Endothelial cell of umbilical vein (primary cell): ENCODE measurements around the gene VWC2. TPM values are rescaled to one million over a fixed set of nuclear protein-coding genes. Genes with fewer than 3 reads are reported as not detected.

Experiments
- BruUV-seq: library from RNA; stranded (reverse); fragments of 400-500 nt; replicated peaks from 2 replicates; lab custom pipeline; 2021; lab: Mats Ljungman, UMichigan
- CTCF ChIA-PET: fragments of 300-600, 350-600 bp; sonication (Branson Sonifier 250); formaldehyde crosslinking; loops from one replicate; lab custom pipeline; 2021; ENCODE audit warnings: antibody characterized with exemption, inconsistent platforms; lab: Charles Lee
- POLR2A ChIA-PET: fragments of 300-600, 350-600 bp; sonication (Branson Sonifier 250); formaldehyde crosslinking; loops from one replicate; lab custom pipeline; 2021; ENCODE audit warnings: antibody characterized with exemption, inconsistent platforms; lab: Charles Lee
- DNase-seq: peaks from one replicate; pipeline ENCODE4 v3.0.0-alpha.2; 2011; ENCODE audit warnings: low read depth, low spot score
- FAIRE-seq: peaks from 2 replicates; lab custom pipeline; 2011; peaks lifted over from hg19 to GRCh38; lab: Jason Lieb, UNC
- H2AFZ ChIP-seq: 2 replicates; pipeline ENCODE4 v1.6.0; 2012; ENCODE audit warnings: low read depth, low read length, control low read depth, inconsistent platforms
- H3K27ac ChIP-seq: 2 replicates; pipeline ENCODE4 v1.5.1; 2011; ENCODE audit warnings: low read depth, mild to moderate bottlenecking, control low read depth, low read length, moderate library complexity; ENCODE audit not compliant: insufficient read depth
- H3K27me3 ChIP-seq, 2 experiments: 2 replicates each; pipeline versions ENCODE4 v1.6.0 to v1.6.1; 2011; ENCODE audit warnings: low read length in 2 of 2, mixed read lengths in 1 of 2; ENCODE audit not compliant: control insufficient read depth in 2 of 2, insufficient read depth in 2 of 2
- H3K36me3 ChIP-seq, 2 experiments: 2 replicates in 1 of 2; 3 replicates in 1 of 2; pipeline ENCODE4 v1.5.1; 2011; ENCODE audit warnings: low read length in 2 of 2, mild to moderate bottlenecking in 1 of 2, moderate library complexity in 1 of 2; ENCODE audit not compliant: control insufficient read depth in 2 of 2, insufficient read depth in 2 of 2; ENCODE audit errors: extremely low read depth in 1 of 2
- H3K4me1 ChIP-seq: 3 replicates; pipeline ENCODE4 v1.5.1; 2011; ENCODE audit warnings: mild to moderate bottlenecking, low read length; ENCODE audit not compliant: control insufficient read depth, insufficient read depth; ENCODE audit errors: extremely low read depth
- H3K4me2 ChIP-seq: 2 replicates; pipeline ENCODE4 v1.6.1; 2011; ENCODE audit warnings: low read length, control low read depth, mixed read lengths; ENCODE audit not compliant: insufficient read depth
- H3K4me3 ChIP-seq, 3 experiments: fragments of 200-600 bp in 1 of 3; sonication (generic), shearing (Covaris generic) in 1 of 3; replicated peaks in 1 of 3; 2 replicates each; pipeline ENCODE4 v1.5.1; 2011 to 2016; ENCODE audit warnings: control low read depth in 3 of 3, low read length in 3 of 3, mild to moderate bottlenecking in 2 of 3, inconsistent platforms in 1 of 3, low read depth in 1 of 3, moderate library complexity in 1 of 3; ENCODE audit not compliant: insufficient read depth in 1 of 3
- H3K79me2 ChIP-seq: 2 replicates; pipeline ENCODE4 v1.6.0; 2012; ENCODE audit warnings: low read length, inconsistent platforms; ENCODE audit not compliant: control insufficient read depth, insufficient read depth
- H3K9ac ChIP-seq: replicated peaks from 2 replicates; pipeline ENCODE3; 2011; ENCODE audit warnings: low read length, control low read depth; ENCODE audit not compliant: insufficient read depth; ENCODE audit errors: extremely low read depth
- H3K9me1 ChIP-seq: replicated peaks from 3 replicates; pipeline ENCODE4 v1.6.0; 2011; ENCODE audit warnings: mild to moderate bottlenecking, low read length; ENCODE audit not compliant: control insufficient read depth, insufficient read depth; ENCODE audit errors: extremely low read depth
- H3K9me3 ChIP-seq: replicated peaks from 2 replicates; pipeline ENCODE4 v1.5.1; 2012; ENCODE audit warnings: low read length, inconsistent platforms; ENCODE audit not compliant: control insufficient read depth, insufficient read depth
- H4K20me1 ChIP-seq: replicated peaks from 2 replicates; pipeline ENCODE3; 2011; ENCODE audit warnings: mild to moderate bottlenecking, low read length; ENCODE audit not compliant: control insufficient read depth, insufficient read depth; ENCODE audit errors: extremely low read depth
- EZH2 ChIP-seq: IDR thresholded peaks from 2 replicates; pipeline ENCODE4 v1.6.1; 2012; ENCODE audit warnings: borderline replicate concordance, low read depth, mild to moderate bottlenecking, moderate library complexity, low read length, inconsistent platforms; ENCODE audit not compliant: severe bottlenecking
- FOS ChIP-seq: IDR thresholded peaks from 2 replicates; pipeline ENCODE4 v1.6.1; 2011; ENCODE audit warnings: mild to moderate bottlenecking, low read length, moderate library complexity, borderline replicate concordance; ENCODE audit not compliant: insufficient read depth
- GATA2 ChIP-seq: IDR thresholded peaks from 2 replicates; pipeline ENCODE4 v1.7.0; 2011; ENCODE audit warnings: low read depth, mild to moderate bottlenecking, moderate library complexity, mixed read lengths, low read length; ENCODE audit not compliant: insufficient read length, insufficient read depth
- JUN ChIP-seq: IDR thresholded peaks from 2 replicates; pipeline ENCODE4 v1.6.1; 2011; ENCODE audit warnings: borderline replicate concordance, low read depth; ENCODE audit not compliant: insufficient read length, insufficient read depth
- MYC ChIP-seq: IDR thresholded peaks from one replicate; pipeline ENCODE4 v1.6.1; 2011; ENCODE audit warnings: mild to moderate bottlenecking, low read depth, low read length
- POLR2A ChIP-seq: IDR thresholded peaks from 2 replicates; pipeline ENCODE4 v1.6.1; 2012; ENCODE audit warnings: low read depth, mild to moderate bottlenecking, control low read depth, low read length
- POLR2AphosphoS5 ChIP-seq: IDR thresholded peaks from 2 replicates; pipeline ENCODE4 v1.6.1; 2012; ENCODE audit warnings: low read depth, mild to moderate bottlenecking, control low read depth, low read length, moderate library complexity; ENCODE audit not compliant: insufficient read depth
- dilution Hi-C: fragments of 300-500 bp; cut with MboI; formaldehyde crosslinking; loops from one replicate; pipeline ENCODE4 v1.15.0; 2019; ENCODE audit warnings: low sequenced_read_pairs; ENCODE audit not compliant: extremely low pct_ligation_motif_present
- intact Hi-C: fragments of 100-400 bp; cut with micrococcal nuclease; formaldehyde crosslinking; loops from one replicate; pipeline ENCODE4 v1.10.0; 2022
- polyA plus RNA-seq, 4 experiments: library from polyadenylated mRNA; depleted of rRNA in 3 of 4; stranded (reverse) in 3 of 4; unstranded in 1 of 4; fragments of >200 nt; gene quantifications; 2 replicates each; pipeline versions ENCODE4 v1.2.1 to v1.2.3, GENCODE V29; 2011 to 2012; ENCODE audit warnings: missing spikeins in 1 of 4
- total RNA-seq: library from RNA; stranded (reverse); gene quantifications from 2 replicates; pipeline ENCODE4 v1.2.3, GENCODE V29; 2021
- TF ChIP-seq, protein P1 (sequence below): IDR thresholded peaks from 2 replicates; pipeline ENCODE4 v1.6.1; 2011; ENCODE audit not compliant: insufficient read depth, insufficient read length
- TF ChIP-seq, protein P2 (sequence below), 2 donors: IDR thresholded peaks; 1 replicate in 1 of 2; 2 replicates in 1 of 2; pipeline ENCODE4 v1.5.1; 2011; ENCODE audit warnings: low read length in 2 of 2, mild to moderate bottlenecking in 2 of 2, moderate library complexity in 2 of 2, control low read depth in 1 of 2, inconsistent platforms in 1 of 2, low read depth in 1 of 2; ENCODE audit not compliant: insufficient read depth in 1 of 2; ENCODE audit errors: extremely low read depth in 1 of 2

The VWC2 gene
- total and polyA plus RNA-seq, 2 donors (not counting 3 experiments of a cell fraction or from before 2014, with no cell fraction given): not detected

DNA sequence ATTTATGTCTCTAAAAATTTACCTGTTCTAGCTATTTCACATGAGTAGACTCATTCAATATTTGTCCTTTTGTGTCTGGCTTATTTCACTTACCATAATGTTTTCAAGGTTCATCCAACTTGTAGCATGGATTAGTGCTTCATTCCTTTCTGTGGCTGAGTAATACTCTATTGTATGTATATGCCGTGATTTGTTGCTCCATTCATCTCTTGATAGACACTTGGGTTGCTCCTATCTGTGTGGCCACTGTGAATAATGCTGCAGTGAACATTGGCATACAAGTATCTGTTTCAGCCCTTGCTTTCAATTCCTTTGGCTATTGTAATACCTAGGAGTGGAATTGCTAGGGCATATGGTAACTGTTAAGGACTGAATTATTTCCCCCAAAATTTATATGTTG, 86.9 kb downstream of the VWC2 start:
- H3K4me2 ChIP-seq: no peak overlapping the region
- no peaks in the 10 kb centered on the region for H3K9me1 ChIP-seq
- no peak overlapping the region for H3K9ac ChIP-seq
- no peak for TF ChIP-seq EZH2
- TF ChIP-seq, protein P1, sequence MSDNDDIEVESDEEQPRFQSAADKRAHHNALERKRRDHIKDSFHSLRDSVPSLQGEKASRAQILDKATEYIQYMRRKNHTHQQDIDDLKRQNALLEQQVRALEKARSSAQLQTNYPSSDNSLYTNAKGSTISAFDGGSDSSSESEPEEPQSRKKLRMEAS: no peak
- TF ChIP-seq, protein P2, sequence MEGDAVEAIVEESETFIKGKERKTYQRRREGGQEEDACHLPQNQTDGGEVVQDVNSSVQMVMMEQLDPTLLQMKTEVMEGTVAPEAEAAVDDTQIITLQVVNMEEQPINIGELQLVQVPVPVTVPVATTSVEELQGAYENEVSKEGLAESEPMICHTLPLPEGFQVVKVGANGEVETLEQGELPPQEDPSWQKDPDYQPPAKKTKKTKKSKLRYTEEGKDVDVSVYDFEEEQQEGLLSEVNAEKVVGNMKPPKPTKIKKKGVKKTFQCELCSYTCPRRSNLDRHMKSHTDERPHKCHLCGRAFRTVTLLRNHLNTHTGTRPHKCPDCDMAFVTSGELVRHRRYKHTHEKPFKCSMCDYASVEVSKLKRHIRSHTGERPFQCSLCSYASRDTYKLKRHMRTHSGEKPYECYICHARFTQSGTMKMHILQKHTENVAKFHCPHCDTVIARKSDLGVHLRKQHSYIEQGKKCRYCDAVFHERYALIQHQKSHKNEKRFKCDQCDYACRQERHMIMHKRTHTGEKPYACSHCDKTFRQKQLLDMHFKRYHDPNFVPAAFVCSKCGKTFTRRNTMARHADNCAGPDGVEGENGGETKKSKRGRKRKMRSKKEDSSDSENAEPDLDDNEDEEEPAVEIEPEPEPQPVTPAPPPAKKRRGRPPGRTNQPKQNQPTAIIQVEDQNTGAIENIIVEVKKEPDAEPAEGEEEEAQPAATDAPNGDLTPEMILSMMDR (IDR thresholded peaks at IDR 0.05; ENCODE audit: extremely low read depth in 1 of 2, insufficient read depth in 1 of 2, low read depth in 1 of 2, low read length in 2 of 2): no peak
- no peak for TF ChIP-seq MYC
- no peak for TF ChIP-seq JUN
- TF ChIP-seq POLR2A: no peak
- no peak for TF ChIP-seq POLR2AphosphoS5
- TF ChIP-seq FOS: no peak
- no peak for TF ChIP-seq GATA2
- no peaks in the 10 kb centered on the region for H4K20me1 ChIP-seq
- H3K4me3 ChIP-seq: no peak overlapping the region
- H2AFZ ChIP-seq: no peak overlapping the region
- H3K79me2 ChIP-seq: no peaks in the 10 kb centered on the region
- H3K9me3 ChIP-seq: peaks cover 3% of the 10 kb centered on the region
- DNase-seq: no peak
- H3K27me3 ChIP-seq: no peaks in the 10 kb centered on the region
- POLR2A ChIA-PET: no interaction called here
- no TSS peak for BruUV-seq
- CTCF ChIA-PET: no interaction called here
- intact Hi-C loops (no loop called here), dilution Hi-C loops (no loop called here)
- FAIRE-seq: no peak
- no peak overlapping the region for H3K27ac ChIP-seq
- H3K36me3 ChIP-seq: no peaks in the 10 kb centered on the region
- H3K4me1 ChIP-seq: no peaks in the 10 kb centered on the region
